ENCODE measurements around the gene CDC42EP5.
A peak's percentile ranks its signal among the peaks of the same experiment; 100 is the strongest.

The CDC42EP5 gene

DNA sequence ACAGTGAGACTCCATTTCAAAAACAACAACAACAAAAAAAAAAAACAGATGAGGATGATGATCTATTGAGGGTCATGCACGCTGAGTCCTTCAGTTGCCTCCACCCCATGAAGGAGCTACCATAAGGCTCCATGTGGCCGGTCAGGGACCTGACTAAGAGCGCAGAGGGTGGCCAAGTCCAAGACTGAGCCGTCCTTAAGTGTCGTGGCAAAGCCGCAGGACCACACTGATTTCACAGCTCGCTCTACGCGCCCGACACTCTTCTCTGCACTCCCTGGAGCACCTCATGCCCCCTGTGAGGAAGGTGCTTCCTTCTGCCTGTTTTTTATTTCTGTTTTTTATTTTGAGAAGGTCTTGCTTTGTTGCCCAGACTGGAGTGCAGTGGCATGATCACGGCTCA lies 45.5 kb downstream of the CDC42EP5 start:
- Mint-ChIP-seq H3K27ac (no peak overlapping the region), H3K36me3 (no peaks in the 10 kb centered on the region), H3K27me3 (peaks cover 48 to 76% of the 10 kb centered on the region in 2 donors), H3K4me1 (peaks cover 17 to 24% of the 10 kb centered on the region in 2 donors), H3K9me3 (no peaks in the 10 kb centered on the region), H3K4me3 (no peak overlapping the region)
- no peak for ATAC-seq (replicated peaks)
- no peak for DNase-seq

DNA sequence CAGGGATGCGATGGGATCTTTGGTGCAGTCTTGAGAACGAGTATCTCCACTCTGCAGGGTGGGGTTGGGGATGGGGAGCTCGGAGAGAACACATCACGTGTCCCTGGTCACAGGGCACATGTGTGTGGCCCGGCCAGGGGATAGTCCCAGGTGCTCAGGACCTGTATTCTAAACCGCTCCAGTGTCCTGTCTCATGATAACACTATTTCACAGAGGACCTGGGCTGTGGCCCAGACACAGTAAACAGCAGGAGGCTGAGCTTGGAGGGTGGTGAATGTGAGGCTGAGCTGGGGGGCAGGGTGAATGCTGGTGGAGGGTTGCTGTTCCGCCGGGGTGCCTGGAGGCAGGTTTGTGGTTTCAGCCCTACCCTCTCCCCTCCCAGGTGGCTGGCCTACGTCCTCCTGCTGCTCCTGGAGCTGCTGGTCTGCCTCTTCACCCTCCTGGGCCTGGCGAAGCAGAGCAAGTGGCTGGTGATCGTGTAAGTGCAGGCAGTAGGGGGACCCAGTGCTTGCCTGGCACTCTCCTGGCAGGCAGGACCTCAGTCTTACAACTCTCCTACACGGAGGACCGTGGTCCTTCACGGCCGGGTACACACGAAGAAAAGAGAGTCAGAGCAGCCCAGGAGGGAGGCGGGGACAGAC lies 46.7 kb downstream of the CDC42EP5 start:
- Mint-ChIP-seq H3K9me3 (no peaks in the 10 kb centered on the region), H3K27ac (no peak overlapping the region), H3K27me3 (peaks cover 48 to 83% of the 10 kb centered on the region in 2 donors), H3K4me1 (peaks cover 15 to 22% of the 10 kb centered on the region in 2 donors), H3K4me3 (no peak overlapping the region), H3K36me3 (no peaks in the 10 kb centered on the region)
- no peak for ATAC-seq (replicated peaks)
- no peak for DNase-seq

DNA sequence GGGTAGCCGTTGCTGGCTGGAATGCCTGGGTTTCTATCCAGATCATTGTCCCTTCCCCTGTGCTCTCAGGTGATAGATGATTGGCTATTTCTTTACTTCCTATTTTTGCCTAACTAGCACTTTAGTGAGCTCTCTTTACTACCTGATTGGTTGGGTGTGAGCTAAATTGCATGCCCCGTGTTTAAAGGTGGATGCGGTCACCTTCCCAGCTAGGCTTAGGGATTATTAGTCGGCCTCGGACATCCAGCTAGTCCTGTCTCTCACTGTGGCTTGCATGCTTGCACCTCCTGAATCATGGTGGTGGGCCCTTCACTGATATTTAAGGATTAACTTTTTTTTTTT lies 47.7 kb downstream of the CDC42EP5 start:
- no peaks in the 10 kb centered on the region for H3K36me3 Mint-ChIP-seq
- H3K4me3 Mint-ChIP-seq = no peak overlapping the region
- H3K27me3 Mint-ChIP-seq = peaks cover 52 to 80% of the 10 kb centered on the region in 2 donors
- no peak for ATAC-seq (replicated peaks)
- peaks cover 11 to 15% of the 10 kb centered on the region in 2 donors for H3K4me1 Mint-ChIP-seq
- no peak overlapping the region for H3K27ac Mint-ChIP-seq
- DNase-seq = no peak
- no peaks in the 10 kb centered on the region for H3K9me3 Mint-ChIP-seq

DNA sequence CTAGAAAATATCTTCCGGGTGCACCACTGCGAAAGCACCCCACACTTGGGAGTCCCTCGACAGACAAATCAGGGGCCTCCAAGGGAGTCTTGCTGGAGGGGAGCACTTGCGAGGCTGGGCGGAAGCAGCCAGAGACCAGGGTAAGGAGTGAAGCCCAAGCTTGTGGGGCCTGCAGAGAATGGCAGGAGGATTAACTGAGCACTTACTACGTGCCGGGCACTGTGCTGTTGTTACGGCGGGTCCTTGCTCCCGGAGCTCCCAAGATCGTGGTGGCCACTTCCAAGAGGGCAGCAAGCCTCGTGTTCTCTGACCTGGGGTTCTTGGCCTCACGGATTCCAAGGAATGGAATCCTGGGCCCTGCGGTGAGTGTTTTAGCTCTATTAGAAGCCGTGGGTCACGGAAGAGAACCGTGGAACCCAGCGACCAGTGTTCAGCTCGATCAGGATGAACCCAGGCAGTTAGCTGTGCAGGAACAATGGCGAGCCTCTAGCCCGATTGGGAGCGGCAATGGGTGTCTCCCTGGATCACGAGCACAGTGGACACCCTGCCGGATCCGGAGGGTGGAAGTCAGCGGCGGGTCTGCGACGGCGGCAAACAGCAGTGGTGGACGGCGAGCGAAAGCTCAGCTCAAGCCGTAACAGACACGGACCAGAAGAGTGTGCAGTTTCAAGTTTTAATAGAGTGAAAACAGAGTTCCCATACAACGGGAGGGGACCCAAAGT lies 48.3 kb downstream of the CDC42EP5 start:
- peaks cover 9 to 10% of the 10 kb centered on the region in 2 donors for H3K4me1 Mint-ChIP-seq
- H3K36me3 Mint-ChIP-seq = no peaks in the 10 kb centered on the region
- no peak overlapping the region for H3K4me3 Mint-ChIP-seq
- DNase-seq (no peak), ATAC-seq (replicated peaks) (no peak)
- H3K27ac Mint-ChIP-seq = no peak overlapping the region
- H3K9me3 Mint-ChIP-seq = no peaks in the 10 kb centered on the region
- peaks cover 55 to 80% of the 10 kb centered on the region in 2 donors for H3K27me3 Mint-ChIP-seq

DNA sequence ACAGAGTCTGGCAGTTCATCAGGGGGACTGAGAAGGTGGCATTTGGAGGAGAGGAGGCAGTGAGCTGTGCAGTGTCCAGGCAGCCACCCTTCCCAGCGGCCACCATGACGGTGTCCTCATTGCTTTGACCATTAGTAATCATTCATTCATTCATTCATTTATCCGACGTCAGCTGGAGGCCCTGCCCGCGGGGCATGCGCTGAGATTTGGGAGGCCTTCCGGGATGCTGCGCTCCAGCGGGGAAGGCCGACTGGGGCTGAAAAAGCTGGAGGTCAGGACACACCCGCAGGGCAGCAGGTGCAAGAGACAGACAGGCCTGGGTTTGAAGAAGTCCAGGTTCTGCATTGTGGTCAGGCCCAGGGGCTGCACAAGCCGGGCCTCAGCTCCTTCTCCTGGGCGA lies 48.9 kb downstream of the CDC42EP5 start:
- no peak overlapping the region for H3K27ac Mint-ChIP-seq
- H3K27me3 Mint-ChIP-seq = peaks cover 57 to 79% of the 10 kb centered on the region in 2 donors
- no peak for ATAC-seq (replicated peaks)

DNA sequence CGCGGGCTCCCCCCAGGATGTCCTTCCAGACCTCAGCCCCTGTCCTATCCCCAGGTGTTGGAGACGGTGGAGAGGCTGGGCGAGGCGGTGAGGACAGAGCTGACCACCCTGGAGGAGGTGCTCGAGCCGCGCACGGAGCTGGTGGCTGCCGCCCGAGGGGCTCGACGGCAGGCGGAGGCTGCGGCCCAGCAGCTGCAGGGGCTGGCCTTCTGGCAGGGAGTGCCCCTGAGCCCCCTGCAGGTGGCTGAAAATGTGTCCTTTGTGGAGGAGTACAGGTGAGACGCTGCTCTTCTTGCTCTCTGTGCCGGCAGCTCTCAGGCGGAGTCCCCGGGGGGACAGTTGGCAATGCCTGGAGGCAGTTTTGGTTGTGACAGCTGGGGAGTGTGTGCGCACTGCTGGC lies 51.0 kb downstream of the CDC42EP5 start:
- H3K4me3 Mint-ChIP-seq = no peak overlapping the region

More for the DNA sequence above, 48.9 kb downstream of the CDC42EP5 start:
- peaks cover 5 to 6% of the 10 kb centered on the region in 2 donors for H3K4me1 Mint-ChIP-seq
- H3K4me3 Mint-ChIP-seq = no peak overlapping the region
- H3K9me3 Mint-ChIP-seq = no peaks in the 10 kb centered on the region
- no peak for DNase-seq
- H3K36me3 Mint-ChIP-seq = no peaks in the 10 kb centered on the region

DNA sequence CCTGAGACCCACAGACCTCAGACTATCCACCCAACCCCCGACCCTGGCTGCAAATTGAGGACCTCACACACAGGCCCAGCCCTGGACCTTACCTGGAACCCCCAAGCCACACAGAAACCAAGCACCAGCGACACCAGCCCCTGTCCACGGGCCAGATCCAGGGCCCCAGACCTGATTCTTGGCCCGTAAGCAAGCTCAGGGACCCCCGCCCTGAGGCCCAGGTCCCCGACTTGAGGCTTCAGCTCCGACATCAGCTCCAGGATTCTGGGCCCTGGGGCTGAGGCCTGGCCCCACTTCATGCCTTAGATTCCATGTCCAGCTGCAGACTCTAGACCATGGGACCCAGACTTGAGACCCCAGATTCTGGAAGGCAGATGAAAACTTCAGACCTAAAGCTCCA lies 51.6 kb downstream of the CDC42EP5 start:
- no peaks in the 10 kb centered on the region for H3K9me3 Mint-ChIP-seq
- peaks cover 61 to 81% of the 10 kb centered on the region in 2 donors for H3K27me3 Mint-ChIP-seq
- H3K36me3 Mint-ChIP-seq = no peaks in the 10 kb centered on the region
- ATAC-seq (replicated peaks) (no peak), DNase-seq (no peak)
- H3K27ac Mint-ChIP-seq = no peak overlapping the region
- peaks cover 11 to 17% of the 10 kb centered on the region in 2 donors for H3K4me1 Mint-ChIP-seq
- no peak overlapping the region for H3K4me3 Mint-ChIP-seq

More for the DNA sequence above, 51.0 kb downstream of the CDC42EP5 start:
- peaks cover 13 to 14% of the 10 kb centered on the region in 2 donors for H3K4me1 Mint-ChIP-seq
- H3K9me3 Mint-ChIP-seq = no peaks in the 10 kb centered on the region
- H3K36me3 Mint-ChIP-seq = no peaks in the 10 kb centered on the region
- DNase-seq (no peak), ATAC-seq (replicated peaks) (no peak)
- H3K27me3 Mint-ChIP-seq = peaks cover 61 to 81% of the 10 kb centered on the region in 2 donors
- no peak overlapping the region for H3K27ac Mint-ChIP-seq

DNA sequence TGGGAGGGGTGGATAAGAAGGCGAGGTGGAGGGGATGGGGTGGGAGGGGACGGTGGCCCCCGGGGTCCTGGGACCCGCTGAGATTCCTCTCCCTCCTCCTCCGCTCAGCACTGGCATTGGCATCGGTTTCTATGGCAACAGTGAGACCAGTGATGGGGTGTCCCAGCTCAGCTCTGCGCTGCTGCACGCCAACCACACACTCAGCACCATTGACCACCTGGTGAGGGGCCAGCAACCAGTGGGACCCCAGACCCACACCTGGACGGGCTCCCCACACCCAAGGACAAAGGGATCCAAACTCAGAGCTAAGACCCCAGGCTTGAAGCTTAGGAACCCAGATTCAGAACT lies 52.0 kb downstream of the CDC42EP5 start:
- Mint-ChIP-seq H3K27me3 (peaks cover 57 to 79% of the 10 kb centered on the region in 2 donors), H3K4me1 (peaks cover 11 to 18% of the 10 kb centered on the region in 2 donors), H3K4me3 (no peak overlapping the region), H3K36me3 (no peaks in the 10 kb centered on the region), H3K9me3 (no peaks in the 10 kb centered on the region), H3K27ac (no peak overlapping the region)
- DNase-seq = no peak
- ATAC-seq (replicated peaks) = no peak

DNA sequence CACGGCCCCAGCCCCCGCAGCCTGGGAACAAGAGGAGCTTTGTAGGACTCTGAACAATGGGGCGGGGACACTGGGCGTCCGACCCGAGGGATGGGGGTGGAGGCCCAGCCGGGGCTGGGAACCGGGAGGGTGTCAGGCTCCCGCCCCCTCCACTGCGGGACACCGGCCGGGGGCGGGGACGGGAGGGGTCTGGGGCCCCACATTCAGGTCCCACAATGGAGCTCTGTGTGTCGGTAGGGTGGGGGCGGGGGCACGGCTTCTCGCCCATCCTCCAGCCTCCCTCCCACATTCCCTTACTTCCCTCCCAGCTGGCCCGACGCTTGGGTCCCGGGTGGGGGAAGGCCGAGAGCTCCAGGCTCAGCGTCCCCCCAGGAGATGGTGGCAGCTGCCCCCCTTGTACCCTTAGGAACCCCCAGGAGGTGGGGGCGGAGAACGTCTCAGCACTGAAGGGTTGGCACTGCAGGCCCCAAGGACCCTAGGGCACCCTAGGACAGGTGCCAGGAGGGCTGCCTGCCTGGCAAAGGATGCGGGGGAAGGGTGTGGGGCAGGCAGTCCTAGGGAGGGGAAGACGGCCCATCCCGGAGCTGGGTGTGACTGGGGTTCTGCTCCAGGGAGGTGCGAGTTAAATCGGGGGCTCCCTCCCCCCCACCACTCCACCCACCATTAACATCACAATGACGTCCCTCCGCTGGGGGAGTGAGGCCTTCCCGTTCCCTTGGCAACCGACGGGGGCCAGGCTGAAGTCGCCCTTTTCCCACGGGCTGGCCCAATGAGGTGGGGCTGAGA lies 52.5 kb downstream of the CDC42EP5 start:
- ATAC-seq (replicated peaks) = no peak
- Mint-ChIP-seq H3K9me3 (no peaks in the 10 kb centered on the region), H3K4me1 (peaks cover 14 to 23% of the 10 kb centered on the region in 2 donors), H3K4me3 (no peak overlapping the region), H3K27me3 (peaks cover 58 to 79% of the 10 kb centered on the region in 2 donors), H3K36me3 (no peaks in the 10 kb centered on the region), H3K27ac (no peak overlapping the region)
- DNase-seq = no peak

DNA sequence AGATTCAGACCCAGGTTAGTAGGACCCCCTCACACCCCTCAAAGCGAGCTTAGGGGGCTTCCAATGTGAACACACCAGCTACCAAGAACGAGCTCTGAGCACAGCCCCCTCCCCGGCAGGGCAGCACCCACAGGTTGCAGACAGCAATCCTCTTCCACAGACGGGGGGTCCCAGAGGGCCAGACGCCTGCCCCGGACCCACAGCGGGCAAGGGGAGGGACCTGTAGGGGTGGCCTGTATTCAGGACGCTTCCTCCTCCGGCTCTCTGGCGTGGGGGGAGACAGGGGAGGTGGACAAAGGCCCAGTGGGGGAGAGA lies 53.1 kb downstream of the CDC42EP5 start:
- Mint-ChIP-seq H3K4me3 (no peak overlapping the region), H3K27me3 (peaks cover 53 to 74% of the 10 kb centered on the region in 2 donors)

DNA sequence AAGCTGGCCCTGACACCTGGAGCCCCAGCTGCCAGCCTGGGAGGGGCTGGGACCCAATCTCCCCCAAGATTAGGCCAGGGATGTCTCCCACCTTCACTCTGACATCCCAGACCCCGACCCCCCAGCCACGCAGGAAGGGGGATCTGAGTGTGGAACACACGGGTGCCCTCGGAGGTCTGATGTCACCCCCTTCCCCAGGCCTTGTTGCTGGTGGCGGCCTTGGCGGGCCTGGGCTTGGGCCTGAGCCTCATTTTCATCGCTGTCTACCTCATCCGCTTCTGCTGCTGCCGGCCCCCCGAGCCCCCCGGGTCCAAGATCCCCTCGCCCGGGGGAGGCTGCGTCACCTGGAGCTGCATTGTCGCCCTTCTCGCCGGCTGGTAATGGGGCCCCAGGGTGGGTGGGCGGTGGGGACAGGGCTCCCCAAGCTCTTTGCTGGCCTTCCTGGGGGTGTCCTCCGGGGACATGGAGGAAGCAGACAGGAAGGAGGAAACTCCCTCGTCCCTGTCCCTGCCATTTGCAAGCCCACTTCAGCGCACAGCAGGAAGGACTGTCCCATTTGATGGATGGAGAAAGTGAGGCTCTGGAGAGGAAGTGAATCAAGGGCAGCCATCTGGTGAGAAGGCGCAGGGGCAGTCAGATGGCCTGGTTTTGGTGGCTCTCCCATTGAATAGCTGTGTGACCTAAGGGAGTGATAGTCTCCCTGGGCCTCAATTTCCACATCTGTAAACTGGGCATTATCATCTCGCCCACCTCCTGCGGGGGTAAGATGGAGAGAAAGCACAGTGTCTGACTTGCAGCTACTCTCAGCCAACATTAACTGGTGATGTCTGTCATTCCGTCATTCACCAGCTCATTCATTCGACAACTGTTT lies 53.9 kb downstream of the CDC42EP5 start:
- H3K27me3 Mint-ChIP-seq = peaks cover 51 to 72% of the 10 kb centered on the region in 2 donors

More for the DNA sequence above, 53.1 kb downstream of the CDC42EP5 start:
- ATAC-seq (replicated peaks) (no peak), DNase-seq (no peak)
- no peaks in the 10 kb centered on the region for H3K9me3 Mint-ChIP-seq
- H3K27ac Mint-ChIP-seq = no peak overlapping the region
- H3K4me1 Mint-ChIP-seq = peaks cover 14 to 23% of the 10 kb centered on the region in 2 donors
- no peaks in the 10 kb centered on the region for H3K36me3 Mint-ChIP-seq

DNA sequence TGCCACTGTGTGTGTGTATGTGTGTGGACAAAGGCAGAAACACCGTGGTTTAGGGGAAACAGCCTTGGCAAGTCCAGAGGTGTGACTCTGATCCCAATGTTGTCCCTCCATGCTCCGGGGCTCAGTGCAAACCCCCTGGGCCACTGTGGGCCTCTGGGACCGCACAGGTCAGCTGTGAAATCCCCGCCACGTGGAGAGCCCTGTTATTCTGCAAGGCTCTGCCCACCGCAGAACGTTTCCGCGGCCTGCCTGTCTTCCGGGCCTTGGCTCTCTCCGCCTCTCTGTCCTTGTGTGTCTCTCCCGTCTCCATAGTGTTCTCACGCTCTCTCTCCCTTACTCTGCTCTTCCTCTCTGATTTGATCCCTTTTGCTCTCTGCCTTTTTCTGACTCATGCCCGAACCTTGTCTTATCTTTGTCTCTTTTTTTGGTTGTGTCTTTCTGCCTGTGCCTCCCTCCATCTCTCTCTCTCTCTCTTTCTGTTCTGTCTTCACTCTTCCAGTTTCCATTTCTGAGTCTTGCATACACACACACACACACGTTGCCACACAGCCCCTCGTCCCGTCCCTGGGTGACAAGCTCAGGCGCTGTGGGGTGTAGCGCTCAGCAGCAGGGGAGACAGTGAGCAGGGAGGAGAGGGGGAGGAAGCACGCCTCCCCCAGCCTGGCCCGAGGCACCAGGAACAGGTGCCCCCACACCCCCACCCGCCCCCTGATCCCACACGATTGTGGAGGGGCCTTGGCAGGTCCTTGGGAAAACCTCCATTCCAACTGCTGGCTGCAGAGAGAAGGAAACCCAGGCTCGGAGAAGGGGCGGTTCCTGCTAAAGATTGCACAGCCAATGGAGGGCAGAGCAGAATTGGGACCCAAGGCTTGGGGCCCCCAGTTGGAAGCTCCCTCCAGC lies 54.8 kb downstream of the CDC42EP5 start:
- peaks cover 16 to 23% of the 10 kb centered on the region in 2 donors for H3K4me1 Mint-ChIP-seq
- peak overlapping the region; percentile 2 for H3K27ac Mint-ChIP-seq
- H3K9me3 Mint-ChIP-seq = peaks cover 2 to 10% of the 10 kb centered on the region in 2 donors
- peaks cover 0 to 6% of the 10 kb centered on the region in 2 donors for H3K36me3 Mint-ChIP-seq
- peaks cover 53 to 73% of the 10 kb centered on the region in 2 donors for H3K27me3 Mint-ChIP-seq
- no peak for DNase-seq
- peak; percentile 61 to 70 for ATAC-seq (replicated peaks)
- peak overlapping the region; percentile 30 to 36 for H3K4me3 Mint-ChIP-seq

More for the DNA sequence above, 53.9 kb downstream of the CDC42EP5 start:
- ATAC-seq (replicated peaks) (no peak), DNase-seq (no peak)
- H3K27ac Mint-ChIP-seq = no peak overlapping the region
- H3K36me3 Mint-ChIP-seq = peaks cover 0 to 2% of the 10 kb centered on the region in 2 donors
- H3K4me3 Mint-ChIP-seq = no peak overlapping the region
- H3K4me1 Mint-ChIP-seq = peaks cover 14 to 23% of the 10 kb centered on the region in 2 donors
- H3K9me3 Mint-ChIP-seq = peaks cover 0 to 3% of the 10 kb centered on the region in 2 donors
